HG03558 (cell line): ENCODE measurements around the gene GAP43.

ENCODE experiments used
- ATAC-seq: cut with Tn5 transposase; IDR thresholded peaks from one replicate; pipeline ENCODE4 v1.9.1; 2021; ENCODE audit warnings: moderate number of reproducible peaks; ENCODE audit not compliant: unreplicated experiment; ENCODE audit errors: extremely low read depth

GAP43 gene

GRCh38 chr3:115623044-115623868 is at the start of gene GAP43:
Gene GAP43, plus strand, starts transcription at chr3:115623510. Its CDS starts 180 bp downstream, at chr3:115623690.
- no peak for ATAC-seq

- no peak for ATAC-seq
These were observed 46.9 kb upstream of the GAP43 start for GRCh38 chr3:115576325-115576875.

GRCh38 chr3:115577000-115577399 is 46.3 kb upstream of the GAP43 start:
- ATAC-seq = no peak

- ATAC-seq = no peak
These were observed 45.0 kb upstream of the GAP43 start for GRCh38 chr3:115578331-115578730.

DNA sequence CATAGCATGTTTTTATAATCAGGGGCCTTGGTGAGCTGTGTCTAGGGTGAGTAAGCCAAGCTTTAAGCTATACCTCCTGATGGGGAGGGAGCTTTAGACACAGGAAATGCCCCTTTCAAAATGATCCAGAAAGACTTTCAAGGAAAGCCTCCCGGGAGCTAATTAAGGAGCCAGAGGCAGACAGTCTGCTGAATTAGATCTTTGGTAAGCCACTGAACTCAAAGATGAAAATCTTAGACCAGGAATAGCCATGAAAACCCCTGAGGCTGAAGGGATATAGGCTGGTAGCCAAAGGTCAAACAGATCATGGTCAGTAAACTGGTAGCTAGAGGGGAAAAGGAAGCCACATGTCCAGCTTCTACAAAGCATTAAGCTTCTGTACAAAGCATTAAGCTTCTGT is 42.7 kb upstream of the GAP43 start:
- ATAC-seq = no peak

DNA sequence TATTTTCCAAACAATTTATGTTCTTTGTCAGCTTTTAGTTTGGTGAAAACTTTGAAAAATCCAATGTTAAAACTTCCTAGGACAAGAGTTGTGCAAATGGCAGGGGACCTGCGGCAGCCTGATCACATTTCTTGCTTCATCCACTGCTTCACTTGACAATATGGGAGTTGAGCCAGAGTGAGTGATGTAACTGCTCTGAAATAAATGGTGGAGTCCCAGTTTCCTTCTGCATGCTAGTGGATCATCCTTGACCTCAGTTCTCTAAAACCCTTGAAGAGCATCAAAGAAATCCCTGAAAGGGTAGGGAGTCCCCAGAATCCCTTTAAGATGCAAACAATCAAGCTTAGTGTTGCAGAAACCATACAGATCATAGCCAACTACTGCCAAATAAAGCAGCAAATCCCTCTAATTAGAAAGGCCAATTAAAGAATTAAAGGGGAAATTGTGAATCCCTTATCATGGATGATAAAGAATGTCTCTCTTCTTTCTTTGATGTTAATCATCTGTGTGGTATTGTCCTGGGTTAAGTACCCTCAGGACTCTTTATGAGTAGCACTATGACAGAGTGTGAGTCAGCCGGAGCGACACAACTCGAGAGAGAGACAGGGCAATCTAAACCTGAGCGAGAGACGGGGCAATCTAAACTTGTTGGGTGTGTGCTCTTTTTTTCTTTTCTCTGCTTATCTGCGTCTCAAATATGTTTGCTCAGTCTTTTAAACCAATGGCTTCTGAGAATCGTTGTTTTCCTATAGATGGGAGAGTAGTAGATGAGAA is 41.8 kb upstream of the GAP43 start:
- ATAC-seq = no peak

DNA sequence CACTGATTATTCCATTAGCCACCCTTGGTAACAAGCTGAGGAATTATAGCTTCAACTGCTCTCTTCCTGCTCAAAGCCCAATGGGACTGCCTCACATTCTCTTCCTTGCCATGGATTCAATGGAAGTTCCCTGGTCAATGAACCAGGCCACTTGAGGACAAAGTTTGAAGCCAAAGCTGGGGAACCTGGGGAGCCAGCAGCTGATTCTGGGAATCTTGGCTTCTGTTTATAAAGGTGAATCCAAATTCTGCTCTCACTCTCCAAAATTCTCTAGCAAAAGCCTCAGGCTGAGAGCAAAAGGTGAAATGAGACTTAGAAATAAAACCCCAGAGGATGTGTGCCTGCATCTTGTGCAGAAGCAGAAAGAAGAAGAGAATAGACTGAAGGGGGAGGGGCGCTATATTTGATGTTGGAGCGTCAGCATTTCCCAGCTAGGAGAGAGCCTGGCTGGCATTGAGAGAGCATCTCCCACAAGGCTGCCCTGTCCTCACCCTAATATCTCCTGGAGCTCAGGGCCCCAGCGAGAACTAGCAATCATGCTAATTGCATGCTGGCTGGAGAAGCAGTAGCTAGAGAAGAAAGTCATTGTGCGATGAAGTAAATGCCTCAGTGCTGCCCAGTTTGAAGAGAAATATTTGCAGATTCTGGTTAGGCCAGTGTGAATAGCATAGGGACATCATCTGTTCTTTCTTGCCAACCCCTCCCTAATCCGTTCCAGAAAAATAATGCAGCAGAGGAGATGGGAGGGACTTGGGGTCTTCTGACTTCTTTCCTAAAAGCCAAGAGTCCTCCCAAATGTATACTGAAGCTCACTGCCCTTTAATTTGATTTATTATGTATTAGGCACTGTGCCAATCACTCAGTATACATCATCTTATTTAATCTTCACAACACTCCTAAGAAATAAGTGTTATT is 34.9 kb upstream of the GAP43 start:
- ATAC-seq = no peak

DNA sequence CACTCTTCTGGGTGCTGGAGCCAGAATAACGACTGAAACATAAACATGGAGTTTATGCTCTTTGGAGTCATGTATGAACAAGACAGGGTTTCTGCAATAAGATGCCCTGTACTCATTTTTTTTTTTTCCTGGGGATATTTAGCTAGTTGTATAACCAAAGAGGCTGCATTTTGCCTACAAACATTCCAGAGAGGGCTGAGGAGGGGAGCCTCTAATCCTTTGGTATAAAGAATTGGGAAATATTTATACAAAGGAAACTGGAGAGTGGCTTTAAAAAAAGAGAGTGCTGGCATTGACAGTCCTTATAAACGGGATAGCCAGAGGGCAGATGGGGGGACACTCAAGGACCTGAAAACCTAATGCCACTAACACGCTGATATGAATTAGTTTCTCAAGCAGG is 32.4 kb upstream of the GAP43 start:
- ATAC-seq = no peak

GRCh38 chr3:115595611-115596275 is 27.6 kb upstream of the GAP43 start:
- no peak for ATAC-seq

GRCh38 chr3:115598216-115598615 is 25.1 kb upstream of the GAP43 start:
- ATAC-seq = no peak

GRCh38 chr3:115602194-115602593 is 21.1 kb upstream of the GAP43 start:
- no peak for ATAC-seq

DNA sequence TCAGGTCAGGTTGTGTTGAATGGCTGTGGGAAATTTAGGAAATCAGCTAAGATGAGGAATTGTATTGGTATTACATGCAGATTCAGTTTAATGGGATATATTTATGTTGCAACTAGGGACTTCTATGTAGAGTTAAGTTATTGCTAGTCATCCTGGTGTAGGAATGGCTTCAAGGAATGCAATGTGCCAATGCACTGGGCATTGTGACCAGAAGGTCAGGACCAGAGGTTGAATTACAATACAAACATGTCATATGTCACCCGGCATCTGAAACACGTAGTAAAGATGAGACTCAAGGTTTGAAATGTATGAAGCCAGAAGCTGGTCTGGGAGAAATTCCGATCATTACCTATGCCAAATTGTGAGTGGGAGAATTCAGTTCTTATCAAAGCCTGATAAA is 11.7 kb upstream of the GAP43 start:
- no peak for ATAC-seq

GRCh38 chr3:115615001-115615814 is 8.1 kb upstream of the GAP43 start:
- ATAC-seq = no peak

DNA sequence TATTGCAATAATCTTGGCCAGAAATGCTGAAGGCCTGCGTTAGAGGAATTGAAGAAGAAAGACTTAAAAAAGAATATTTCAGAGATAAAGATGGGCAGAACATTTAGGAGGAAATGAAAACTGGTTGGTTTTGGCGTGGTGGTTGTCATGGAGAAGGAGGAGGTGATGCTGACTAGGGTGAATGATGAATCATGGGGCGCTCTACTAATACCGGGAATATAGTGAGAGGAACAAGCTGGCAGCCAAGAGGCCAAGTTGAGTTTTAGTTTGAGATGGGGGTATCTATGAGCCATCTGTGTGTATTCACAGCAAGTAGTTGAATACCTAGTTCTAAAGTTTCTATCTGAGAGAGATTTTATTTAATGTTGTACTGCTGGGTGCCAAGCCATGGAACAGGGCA is 6.8 kb upstream of the GAP43 start:
- ATAC-seq = no peak

GRCh38 chr3:115617591-115617990 is 5.7 kb upstream of the GAP43 start:
- ATAC-seq = no peak

GRCh38 chr3:115624029-115624741 is 875 bp downstream of the GAP43 start:
- no peak for ATAC-seq

DNA sequence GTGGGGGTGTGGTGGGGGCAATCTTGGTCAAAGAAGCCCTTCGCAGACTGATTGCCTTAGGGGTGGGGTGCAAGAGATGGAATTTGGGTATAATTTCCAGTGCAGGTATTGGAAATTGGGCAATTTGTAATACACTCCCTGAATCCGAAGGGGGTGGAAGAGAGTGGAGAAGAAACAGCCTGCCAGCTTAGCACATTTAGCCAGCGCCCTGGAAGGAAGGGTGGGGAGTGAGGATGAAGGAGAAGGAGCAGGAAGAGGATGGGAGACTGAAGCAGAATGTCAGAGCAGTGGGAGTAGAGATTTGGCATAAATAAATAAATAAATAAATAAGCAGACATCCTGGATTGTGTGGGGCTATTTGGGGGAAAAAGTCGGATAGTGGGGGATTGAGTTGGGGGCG is 1.6 kb downstream of the GAP43 start:
- ATAC-seq = no peak

DNA sequence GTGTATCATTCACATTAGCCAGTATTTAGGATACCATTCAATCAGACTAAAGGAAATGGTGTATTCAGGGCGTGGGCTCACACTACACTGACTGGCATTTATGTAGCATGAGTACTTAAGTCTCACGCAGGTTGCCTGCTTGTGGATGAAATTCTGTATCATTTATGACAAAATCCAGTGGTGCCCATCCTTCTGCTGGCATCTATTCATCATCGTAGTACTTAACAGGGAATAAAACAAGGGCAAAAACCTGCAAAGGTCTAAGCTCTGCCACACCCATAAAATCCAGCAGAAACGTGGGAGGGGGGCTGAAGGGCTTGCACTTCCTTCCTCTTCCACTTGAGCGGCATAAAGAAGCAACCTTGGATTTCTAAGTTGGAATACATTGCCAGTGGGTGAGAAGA is 2.7 kb downstream of the GAP43 start:
- no peak for ATAC-seq
